ENCODE results near the gene TENT4A.
A peak's percentile ranks its signal among the peaks of the same experiment; 100 is the strongest.

TENT4A gene

DNA sequence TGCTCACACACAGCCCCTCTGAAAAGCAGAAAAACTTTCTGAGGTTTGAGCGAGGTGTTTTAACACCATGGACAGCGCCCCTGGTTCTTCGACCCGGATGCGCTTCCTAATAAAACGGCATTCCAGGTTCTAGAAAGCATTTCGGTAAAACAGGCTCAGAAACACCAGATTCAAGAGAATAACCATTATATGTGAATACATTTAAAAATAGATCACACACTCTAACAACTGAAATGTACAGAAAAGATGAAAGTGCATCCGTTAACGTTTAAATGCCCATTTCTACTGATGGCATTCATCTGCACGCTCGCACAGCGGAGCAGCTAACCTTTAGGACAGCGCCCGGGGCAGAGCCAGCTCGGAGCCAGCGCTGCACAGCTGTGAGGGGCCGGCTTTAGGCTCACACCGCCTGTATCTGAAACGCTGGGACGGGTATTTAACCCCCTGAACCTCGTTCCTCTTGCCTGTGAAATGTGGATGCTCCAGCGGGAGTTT lies 26.3 kb upstream of the TENT4A start:
- no peaks in the 10 kb centered on the region for H3K79me1 ChIP-seq (ENCODE audit: low read length)
- H3K27me3 ChIP-seq (ENCODE audit: insufficient read depth, low read length, poor library complexity), result no peaks in the 10 kb centered on the region
- no peak overlapping the region for H3K4me3 ChIP-seq (ENCODE audit: low read length)
- H2AK5ac ChIP-seq (ENCODE audit: low read length), result no peak overlapping the region
- no peak overlapping the region for H3K4ac ChIP-seq (ENCODE audit: low read depth, low read length)
- no peak overlapping the region for H2BK120ac ChIP-seq (ENCODE audit: low read depth, low read length)
- H3K18ac ChIP-seq (ENCODE audit: low read length), result no peak overlapping the region
- no peaks in the 10 kb centered on the region for H3K36me3 ChIP-seq (ENCODE audit: control insufficient read depth, insufficient read depth, low read length)
- no peak overlapping the region for H4K8ac ChIP-seq (ENCODE audit: low read depth, low read length)
- H3K9ac ChIP-seq (ENCODE audit: low read length), result no peak overlapping the region
- no peaks in the 10 kb centered on the region for H3K79me2 ChIP-seq (ENCODE audit: control insufficient read depth, insufficient read depth, low read length)
- no peaks in the 10 kb centered on the region for H3K4me1 ChIP-seq (ENCODE audit: control insufficient read depth, low read depth, low read length)
- H3K56ac ChIP-seq (ENCODE audit: low read length), result no peak overlapping the region
- peak; percentile 76 for DNase-seq
- H3K27ac ChIP-seq (ENCODE audit: low read depth, low read length), result no peak overlapping the region
- no peak overlapping the region for H4K5ac ChIP-seq (ENCODE audit: low read length)
- H3K4me2 ChIP-seq (ENCODE audit: low read length), result no peak overlapping the region
- WGBS (ENCODE audit: extremely low coverage, insufficient coverage, low lambda C conversion rate), result no CpG with 5 or more reads among the region's 22 CpGs
- H2BK5ac ChIP-seq (ENCODE audit: low read length), result no peak overlapping the region
- no peak overlapping the region for H3K23ac ChIP-seq (ENCODE audit: low read length)
- H2BK15ac ChIP-seq (replicated peaks; ENCODE audit: low read depth), result no peak overlapping the region

DNA sequence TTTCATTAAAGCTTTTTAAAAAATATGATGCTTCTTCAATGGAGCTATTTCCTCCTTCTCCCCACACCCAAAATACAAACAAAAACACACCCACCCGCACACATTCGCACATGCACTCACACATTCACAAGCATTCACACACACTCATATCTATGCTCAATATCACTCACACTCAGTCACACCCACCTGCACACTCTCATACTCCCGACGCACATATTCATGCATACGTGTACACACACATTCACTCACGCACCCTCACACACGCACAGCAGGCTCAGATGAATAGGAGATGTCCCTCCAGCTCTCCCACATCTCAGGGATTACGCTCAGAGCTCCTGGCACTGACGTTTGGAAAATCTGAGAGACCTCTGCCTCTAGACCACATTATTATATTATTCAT lies 25.7 kb upstream of the TENT4A start:
- no peak overlapping the region for H2BK120ac ChIP-seq (ENCODE audit: low read depth, low read length)
- H2BK15ac ChIP-seq (replicated peaks; ENCODE audit: low read depth), result no peak overlapping the region
- H3K79me1 ChIP-seq (ENCODE audit: low read length), result no peaks in the 10 kb centered on the region
- H3K27ac ChIP-seq (ENCODE audit: low read depth, low read length), result no peak overlapping the region
- no peaks in the 10 kb centered on the region for H3K27me3 ChIP-seq (ENCODE audit: insufficient read depth, low read length, poor library complexity)
- no peak overlapping the region for H4K5ac ChIP-seq (ENCODE audit: low read length)
- no peak overlapping the region for H2AK5ac ChIP-seq (ENCODE audit: low read length)
- DNase-seq, result no peak
- no peak overlapping the region for H3K9ac ChIP-seq (ENCODE audit: low read length)
- no peak overlapping the region for H3K18ac ChIP-seq (ENCODE audit: low read length)
- no peak overlapping the region for H2BK5ac ChIP-seq (ENCODE audit: low read length)
- H3K79me2 ChIP-seq (ENCODE audit: control insufficient read depth, insufficient read depth, low read length), result no peaks in the 10 kb centered on the region
- H3K4ac ChIP-seq (ENCODE audit: low read depth, low read length), result no peak overlapping the region
- no peak overlapping the region for H3K23ac ChIP-seq (ENCODE audit: low read length)
- no peaks in the 10 kb centered on the region for H3K36me3 ChIP-seq (ENCODE audit: control insufficient read depth, insufficient read depth, low read length)
- no peak overlapping the region for H3K4me2 ChIP-seq (ENCODE audit: low read length)
- no peaks in the 10 kb centered on the region for H3K4me1 ChIP-seq (ENCODE audit: control insufficient read depth, low read depth, low read length)
- no peak overlapping the region for H3K4me3 ChIP-seq (ENCODE audit: low read length)
- H4K8ac ChIP-seq (ENCODE audit: low read depth, low read length), result no peak overlapping the region
- WGBS (ENCODE audit: extremely low coverage, insufficient coverage, low lambda C conversion rate), result 100% methylated on average over 2 of the region's 9 CpGs
- H3K56ac ChIP-seq (ENCODE audit: low read length), result no peak overlapping the region

DNA sequence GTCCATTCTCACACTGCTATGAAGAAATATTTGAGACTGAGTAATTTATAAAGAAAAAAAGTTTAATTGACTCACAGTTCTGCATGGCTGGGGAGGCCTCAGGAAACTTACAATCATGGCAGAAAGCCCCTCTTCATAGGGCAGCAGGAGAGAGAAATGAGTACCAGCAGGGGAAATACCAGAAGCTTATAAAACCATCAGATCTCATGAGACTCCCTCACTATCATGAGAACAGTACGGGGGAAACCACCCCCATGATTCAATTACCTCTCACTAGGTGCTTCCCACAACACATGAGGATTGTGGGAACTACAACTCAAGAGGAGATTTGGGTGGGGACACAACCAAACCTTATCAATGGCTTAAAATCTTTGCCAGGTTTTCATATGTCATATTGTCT lies 20.3 kb upstream of the TENT4A start:
- H2BK5ac ChIP-seq (ENCODE audit: low read length), result no peak overlapping the region
- H3K27me3 ChIP-seq (ENCODE audit: insufficient read depth, low read length, poor library complexity), result no peaks in the 10 kb centered on the region
- H3K4me3 ChIP-seq (ENCODE audit: low read length), result no peak overlapping the region
- no peak overlapping the region for H4K5ac ChIP-seq (ENCODE audit: low read length)
- H2AK5ac ChIP-seq (ENCODE audit: low read length), result no peak overlapping the region
- no peak overlapping the region for H3K56ac ChIP-seq (ENCODE audit: low read length)
- no peak overlapping the region for H2BK120ac ChIP-seq (ENCODE audit: low read depth, low read length)
- no peaks in the 10 kb centered on the region for H3K36me3 ChIP-seq (ENCODE audit: control insufficient read depth, insufficient read depth, low read length)
- H3K18ac ChIP-seq (ENCODE audit: low read length), result no peak overlapping the region
- no peak overlapping the region for H3K27ac ChIP-seq (ENCODE audit: low read depth, low read length)
- no peak overlapping the region for H4K8ac ChIP-seq (ENCODE audit: low read depth, low read length)
- H3K4me2 ChIP-seq (ENCODE audit: low read length), result no peak overlapping the region
- no peak for DNase-seq
- no peak overlapping the region for H3K9ac ChIP-seq (ENCODE audit: low read length)
- H3K79me2 ChIP-seq (ENCODE audit: control insufficient read depth, insufficient read depth, low read length), result no peaks in the 10 kb centered on the region
- no CpG with 5 or more reads among the region's 1 CpG for WGBS (ENCODE audit: extremely low coverage, insufficient coverage, low lambda C conversion rate)
- H3K4me1 ChIP-seq (ENCODE audit: control insufficient read depth, low read depth, low read length), result no peaks in the 10 kb centered on the region
- H3K4ac ChIP-seq (ENCODE audit: low read depth, low read length), result no peak overlapping the region
- no peak overlapping the region for H2BK15ac ChIP-seq (replicated peaks; ENCODE audit: low read depth)
- H3K23ac ChIP-seq (ENCODE audit: low read length), result no peak overlapping the region
- H3K79me1 ChIP-seq (ENCODE audit: low read length), result no peaks in the 10 kb centered on the region

DNA sequence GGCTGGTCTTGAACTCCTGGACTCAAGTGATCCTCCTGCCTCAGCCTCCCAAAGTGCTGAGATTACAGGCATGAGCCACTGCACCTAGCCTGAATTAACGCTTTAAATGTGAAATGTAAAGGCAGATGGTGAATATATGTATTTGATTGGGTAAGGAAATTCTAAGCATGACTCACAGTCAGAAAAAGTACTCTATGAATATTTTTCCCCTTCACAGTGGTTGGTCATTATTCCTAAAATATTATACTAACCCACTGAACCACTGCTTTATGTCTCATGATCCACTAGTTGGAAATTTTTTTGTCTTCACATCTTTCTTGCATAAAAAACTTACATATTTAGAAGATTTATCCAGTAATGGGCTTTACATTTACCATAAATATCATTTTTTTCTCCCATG lies 14.5 kb upstream of the TENT4A start:
- Histone ChIP-seq H2BK15ac (replicated peaks; ENCODE audit: low read depth) (no peak overlapping the region), H3K79me2 (ENCODE audit: control insufficient read depth, insufficient read depth, low read length) (no peaks in the 10 kb centered on the region), H3K79me1 (ENCODE audit: low read length) (no peaks in the 10 kb centered on the region), H4K5ac (ENCODE audit: low read length) (no peak overlapping the region), H2BK120ac (ENCODE audit: low read depth, low read length) (no peak overlapping the region), H3K4me3 (ENCODE audit: low read length) (no peak overlapping the region), H3K36me3 (ENCODE audit: control insufficient read depth, insufficient read depth, low read length) (no peaks in the 10 kb centered on the region), H3K23ac (ENCODE audit: low read length) (no peak overlapping the region), H2AK5ac (ENCODE audit: low read length) (no peak overlapping the region), H3K56ac (ENCODE audit: low read length) (no peak overlapping the region), H2BK5ac (ENCODE audit: low read length) (no peak overlapping the region), H3K27ac (ENCODE audit: low read depth, low read length) (no peak overlapping the region), H3K27me3 (ENCODE audit: insufficient read depth, low read length, poor library complexity) (no peaks in the 10 kb centered on the region), H3K9ac (ENCODE audit: low read length) (no peak overlapping the region), H3K4me2 (ENCODE audit: low read length) (no peak overlapping the region), H3K4ac (ENCODE audit: low read depth, low read length) (no peak overlapping the region), H3K4me1 (ENCODE audit: control insufficient read depth, low read depth, low read length) (no peaks in the 10 kb centered on the region), H4K8ac (ENCODE audit: low read depth, low read length) (no peak overlapping the region), H3K18ac (ENCODE audit: low read length) (no peak overlapping the region)
- no CpG with 5 or more reads among the region's 1 CpG for WGBS (ENCODE audit: extremely low coverage, insufficient coverage, low lambda C conversion rate)
- DNase-seq, result no peak

DNA sequence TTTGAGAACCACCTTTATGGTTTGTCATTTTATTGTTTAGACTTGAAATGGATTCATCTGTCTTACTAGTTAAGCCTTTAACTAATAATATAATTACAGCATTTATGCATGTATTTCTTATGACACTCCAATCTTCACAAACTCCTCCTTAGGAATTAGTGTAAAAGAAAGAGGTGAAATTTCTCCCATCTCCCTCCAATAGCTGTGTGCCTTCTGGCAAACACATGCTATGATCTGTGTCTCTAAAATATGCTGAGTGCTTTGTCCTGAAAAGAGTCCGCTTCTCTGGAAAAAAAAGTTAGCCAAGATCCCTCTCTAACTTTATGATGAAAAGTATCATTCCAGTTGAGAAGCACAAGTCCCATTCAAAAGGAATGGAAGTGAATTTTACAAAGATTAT lies 13.9 kb upstream of the TENT4A start:
- Histone ChIP-seq H3K4me1 (ENCODE audit: control insufficient read depth, low read depth, low read length) (no peaks in the 10 kb centered on the region), H3K56ac (ENCODE audit: low read length) (no peak overlapping the region)

DNA sequence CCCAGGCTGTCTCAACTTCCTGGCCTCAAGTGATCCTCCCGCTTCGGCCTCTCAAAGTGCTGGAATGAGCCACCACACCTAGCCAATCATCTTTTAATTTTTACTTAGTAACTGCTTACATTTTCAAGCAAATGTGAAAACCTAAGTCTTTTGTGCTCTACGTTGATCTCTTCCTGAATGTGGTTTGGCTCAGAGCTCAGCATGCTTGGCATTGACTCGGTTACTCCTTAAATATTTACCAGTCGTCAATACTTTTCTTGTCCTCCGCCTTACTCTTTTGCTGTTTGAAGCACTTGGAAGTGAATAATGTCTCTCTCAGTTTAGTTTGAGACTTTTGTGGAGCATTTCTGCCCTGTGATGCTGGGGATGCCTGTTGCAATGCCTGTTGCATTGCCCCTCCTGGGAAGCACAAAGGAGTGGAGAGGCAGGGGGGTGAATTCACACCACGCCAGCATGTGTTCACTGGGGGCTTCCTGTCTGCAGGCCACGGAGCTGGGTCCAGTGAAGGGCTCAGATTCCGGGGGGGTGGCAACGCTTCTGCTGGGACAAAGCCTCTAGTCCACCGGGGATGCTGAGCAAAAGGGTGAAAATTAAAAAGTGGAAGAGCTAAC lies 13.1 kb upstream of the TENT4A start:
- no peak overlapping the region for H3K4ac ChIP-seq (ENCODE audit: low read depth, low read length)
- no peak overlapping the region for H3K27ac ChIP-seq (ENCODE audit: low read depth, low read length)
- H3K18ac ChIP-seq (ENCODE audit: low read length), result no peak overlapping the region
- no peak overlapping the region for H2BK120ac ChIP-seq (ENCODE audit: low read depth, low read length)
- H3K9ac ChIP-seq (ENCODE audit: low read length), result no peak overlapping the region
- no peaks in the 10 kb centered on the region for H3K36me3 ChIP-seq (ENCODE audit: control insufficient read depth, insufficient read depth, low read length)
- no CpG with 5 or more reads among the region's 11 CpGs for WGBS (ENCODE audit: extremely low coverage, insufficient coverage, low lambda C conversion rate)
- H3K4me2 ChIP-seq (ENCODE audit: low read length), result no peak overlapping the region
- no peak overlapping the region for H2BK5ac ChIP-seq (ENCODE audit: low read length)
- H3K79me1 ChIP-seq (ENCODE audit: low read length), result no peaks in the 10 kb centered on the region
- H2AK5ac ChIP-seq (ENCODE audit: low read length), result no peak overlapping the region
- no peak overlapping the region for H3K23ac ChIP-seq (ENCODE audit: low read length)
- no peak overlapping the region for H4K5ac ChIP-seq (ENCODE audit: low read length)
- H2BK15ac ChIP-seq (replicated peaks; ENCODE audit: low read depth), result no peak overlapping the region
- no peaks in the 10 kb centered on the region for H3K4me1 ChIP-seq (ENCODE audit: control insufficient read depth, low read depth, low read length)
- DNase-seq, result no peak
- no peaks in the 10 kb centered on the region for H3K27me3 ChIP-seq (ENCODE audit: insufficient read depth, low read length, poor library complexity)
- no peaks in the 10 kb centered on the region for H3K79me2 ChIP-seq (ENCODE audit: control insufficient read depth, insufficient read depth, low read length)
- H3K56ac ChIP-seq (ENCODE audit: low read length), result no peak overlapping the region
- H4K8ac ChIP-seq (ENCODE audit: low read depth, low read length), result no peak overlapping the region
- no peak overlapping the region for H3K4me3 ChIP-seq (ENCODE audit: low read length)

More for the DNA sequence above, 13.9 kb upstream of the TENT4A start:
- H3K18ac ChIP-seq (ENCODE audit: low read length), result no peak overlapping the region
- no peak overlapping the region for H2AK5ac ChIP-seq (ENCODE audit: low read length)
- H2BK15ac ChIP-seq (replicated peaks; ENCODE audit: low read depth), result no peak overlapping the region
- no CpG with 5 or more reads among the region's 1 CpG for WGBS (ENCODE audit: extremely low coverage, insufficient coverage, low lambda C conversion rate)
- H3K79me2 ChIP-seq (ENCODE audit: control insufficient read depth, insufficient read depth, low read length), result no peaks in the 10 kb centered on the region
- no peak overlapping the region for H3K27ac ChIP-seq (ENCODE audit: low read depth, low read length)
- no peak overlapping the region for H3K23ac ChIP-seq (ENCODE audit: low read length)
- no peak overlapping the region for H3K4me3 ChIP-seq (ENCODE audit: low read length)
- no peaks in the 10 kb centered on the region for H3K27me3 ChIP-seq (ENCODE audit: insufficient read depth, low read length, poor library complexity)
- no peak overlapping the region for H2BK5ac ChIP-seq (ENCODE audit: low read length)
- no peak overlapping the region for H4K5ac ChIP-seq (ENCODE audit: low read length)
- H4K8ac ChIP-seq (ENCODE audit: low read depth, low read length), result no peak overlapping the region
- no peak overlapping the region for H2BK120ac ChIP-seq (ENCODE audit: low read depth, low read length)
- H3K79me1 ChIP-seq (ENCODE audit: low read length), result no peaks in the 10 kb centered on the region
- no peak for DNase-seq
- no peak overlapping the region for H3K4ac ChIP-seq (ENCODE audit: low read depth, low read length)
- H3K36me3 ChIP-seq (ENCODE audit: control insufficient read depth, insufficient read depth, low read length), result no peaks in the 10 kb centered on the region
- H3K9ac ChIP-seq (ENCODE audit: low read length), result no peak overlapping the region
- H3K4me2 ChIP-seq (ENCODE audit: low read length), result no peak overlapping the region

Measured in mesendoderm (in vitro differentiated cells).